Neural crest cell (in vitro differentiated cells): ENCODE measurements around the gene WDR41. TPM values are rescaled to one million over a fixed set of nuclear protein-coding genes. Genes with fewer than 3 reads are reported as not detected.

Experiments
- DNase-seq: peaks from one replicate; pipeline ENCODE4 v3.0.0; 2021; ENCODE audit warnings: low read depth, mixed read lengths, low spot score
- H3K27ac Mint-ChIP-seq: one replicate; pipeline ENCODE4 v1.8.0; 2021; ENCODE audit warnings: mild to moderate bottlenecking, mixed read lengths; ENCODE audit not compliant: unreplicated experiment
- H3K27me3 Mint-ChIP-seq: 2 replicates; pipeline ENCODE4 v1.8.0; 2021; ENCODE audit warnings: low read depth, mild to moderate bottlenecking, mixed read lengths
- H3K36me3 Mint-ChIP-seq: 2 replicates; pipeline ENCODE4 v1.8.0; 2021; ENCODE audit warnings: low read depth, mild to moderate bottlenecking, mixed read lengths
- H3K4me1 Mint-ChIP-seq: 2 replicates; pipeline ENCODE4 v1.8.0; 2021; ENCODE audit warnings: mixed read lengths
- H3K4me3 Mint-ChIP-seq: one replicate; pipeline ENCODE4 v1.8.0; 2021; ENCODE audit warnings: mild to moderate bottlenecking, mixed read lengths
- H3K9me3 Mint-ChIP-seq: 2 replicates; pipeline ENCODE4 v1.8.0; 2021; ENCODE audit warnings: mixed read lengths
- CTCF ChIP-seq: fragments of 200-600 bp; sonication (generic); conservative IDR thresholded peaks from 2 replicates; pipeline ENCODE4 v1.5.0; 2021; ENCODE audit warnings: antibody characterized with exemption, mild to moderate bottlenecking
- total RNA-seq: library from RNA; stranded (reverse); gene quantifications from 2 replicates; pipeline ENCODE4 v1.2.1, GENCODE V29; 2021

WDR41 gene
- total RNA-seq, 1 donor from 2014 or later, result 57.5 TPM

GRCh38 chr5:77443670-77444069 is 48.4 kb downstream of the WDR41 start:
- DNase-seq, result no peak
- peaks cover 3% of the 10 kb centered on the region for H3K4me1 Mint-ChIP-seq
- no peak for TF ChIP-seq CTCF
- H3K4me3 Mint-ChIP-seq, result no peak overlapping the region
- peaks cover 43% of the 10 kb centered on the region for H3K36me3 Mint-ChIP-seq
- H3K27ac Mint-ChIP-seq, result peak overlapping the region; percentile 19
- peaks cover 15% of the 10 kb centered on the region for H3K9me3 Mint-ChIP-seq
- H3K27me3 Mint-ChIP-seq, result no peaks in the 10 kb centered on the region

- no peak for TF ChIP-seq CTCF
- H3K4me3 Mint-ChIP-seq, result no peak overlapping the region
- no peaks in the 10 kb centered on the region for H3K27me3 Mint-ChIP-seq
- no peak for DNase-seq
- H3K9me3 Mint-ChIP-seq, result no peaks in the 10 kb centered on the region
- H3K4me1 Mint-ChIP-seq, result no peaks in the 10 kb centered on the region
- H3K36me3 Mint-ChIP-seq, result peaks cover 8% of the 10 kb centered on the region
- H3K27ac Mint-ChIP-seq, result no peak overlapping the region
Observed at GRCh38 chr5:77438071-77438470, 54.0 kb downstream of the WDR41 start.

GRCh38 chr5:77437194-77437593 is 54.9 kb downstream of the WDR41 start:
- DNase-seq, result no peak
- no peak overlapping the region for H3K4me3 Mint-ChIP-seq
- H3K36me3 Mint-ChIP-seq, result peaks cover 8% of the 10 kb centered on the region
- no peaks in the 10 kb centered on the region for H3K4me1 Mint-ChIP-seq
- no peaks in the 10 kb centered on the region for H3K9me3 Mint-ChIP-seq
- no peak overlapping the region for H3K27ac Mint-ChIP-seq
- TF ChIP-seq CTCF, result peak; percentile 58
- H3K27me3 Mint-ChIP-seq, result no peaks in the 10 kb centered on the region

- Mint-ChIP-seq H3K36me3 (peaks cover 16% of the 10 kb centered on the region), H3K9me3 (no peaks in the 10 kb centered on the region), H3K27ac (no peak overlapping the region), H3K4me1 (no peaks in the 10 kb centered on the region), H3K27me3 (no peaks in the 10 kb centered on the region), H3K4me3 (no peak overlapping the region)
- no peak for DNase-seq
- no peak for TF ChIP-seq CTCF
Observed at GRCh38 chr5:77431719-77432118, 60.4 kb downstream of the WDR41 start.

DNA sequence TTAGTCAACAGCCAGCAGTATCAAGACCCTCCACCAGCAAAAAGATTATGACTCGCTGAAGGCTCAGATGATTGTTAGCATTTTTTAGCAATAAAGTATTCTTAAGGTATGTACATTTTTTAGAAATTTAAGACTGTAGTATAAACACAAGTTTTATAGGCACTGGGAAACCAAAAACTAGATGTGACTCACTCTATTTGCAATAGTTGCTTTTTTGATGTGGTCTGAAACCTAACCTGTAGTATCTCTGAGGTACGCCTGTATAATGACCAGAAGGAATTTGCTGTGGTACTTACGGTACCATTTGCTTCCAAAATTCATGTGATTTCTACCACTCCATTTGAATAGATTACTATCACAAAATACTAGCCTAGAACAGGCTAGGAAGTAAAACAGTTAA is 60.8 kb downstream of the WDR41 start:
- no peak for DNase-seq
- no peak for TF ChIP-seq CTCF
- H3K36me3 Mint-ChIP-seq, result peaks cover 16% of the 10 kb centered on the region
- no peaks in the 10 kb centered on the region for H3K27me3 Mint-ChIP-seq
- no peaks in the 10 kb centered on the region for H3K9me3 Mint-ChIP-seq
- H3K27ac Mint-ChIP-seq, result no peak overlapping the region
- H3K4me3 Mint-ChIP-seq, result no peak overlapping the region
- peaks cover 3% of the 10 kb centered on the region for H3K4me1 Mint-ChIP-seq

DNA sequence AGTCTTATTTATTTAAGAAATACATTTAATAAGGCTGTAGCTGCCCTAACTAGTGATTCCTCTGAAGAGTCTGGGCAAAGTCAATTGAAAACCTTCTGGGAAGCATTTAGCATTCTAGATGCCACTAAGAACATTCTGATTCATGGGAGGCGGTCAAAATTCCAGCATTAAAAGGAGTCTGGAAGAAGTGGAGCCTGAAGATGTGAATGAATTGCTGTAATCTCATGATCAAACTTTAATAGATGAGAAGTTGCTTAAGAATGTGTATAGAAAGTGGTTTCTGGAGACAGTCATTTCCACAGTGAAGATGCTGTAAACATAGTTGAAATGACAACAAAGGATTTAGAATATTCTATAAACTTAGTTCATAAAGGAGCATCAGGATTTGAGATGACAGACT is 61.4 kb downstream of the WDR41 start:
- Mint-ChIP-seq H3K4me3 (no peak overlapping the region), H3K4me1 (peaks cover 5% of the 10 kb centered on the region), H3K36me3 (peaks cover 16% of the 10 kb centered on the region), H3K27ac (no peak overlapping the region), H3K9me3 (no peaks in the 10 kb centered on the region), H3K27me3 (no peaks in the 10 kb centered on the region)
- no peak for DNase-seq
- TF ChIP-seq CTCF, result no peak
